NCI-H128 (cell line): Measurements from ENCODE around the gene CENPC.

ENCODE experiments used
- DNase-seq: peaks from one replicate; lab custom pipeline; 2025; ENCODE audit not compliant: unreplicated experiment; lab: John Stamatoyannopoulos, UW

The CENPC gene, protein sequence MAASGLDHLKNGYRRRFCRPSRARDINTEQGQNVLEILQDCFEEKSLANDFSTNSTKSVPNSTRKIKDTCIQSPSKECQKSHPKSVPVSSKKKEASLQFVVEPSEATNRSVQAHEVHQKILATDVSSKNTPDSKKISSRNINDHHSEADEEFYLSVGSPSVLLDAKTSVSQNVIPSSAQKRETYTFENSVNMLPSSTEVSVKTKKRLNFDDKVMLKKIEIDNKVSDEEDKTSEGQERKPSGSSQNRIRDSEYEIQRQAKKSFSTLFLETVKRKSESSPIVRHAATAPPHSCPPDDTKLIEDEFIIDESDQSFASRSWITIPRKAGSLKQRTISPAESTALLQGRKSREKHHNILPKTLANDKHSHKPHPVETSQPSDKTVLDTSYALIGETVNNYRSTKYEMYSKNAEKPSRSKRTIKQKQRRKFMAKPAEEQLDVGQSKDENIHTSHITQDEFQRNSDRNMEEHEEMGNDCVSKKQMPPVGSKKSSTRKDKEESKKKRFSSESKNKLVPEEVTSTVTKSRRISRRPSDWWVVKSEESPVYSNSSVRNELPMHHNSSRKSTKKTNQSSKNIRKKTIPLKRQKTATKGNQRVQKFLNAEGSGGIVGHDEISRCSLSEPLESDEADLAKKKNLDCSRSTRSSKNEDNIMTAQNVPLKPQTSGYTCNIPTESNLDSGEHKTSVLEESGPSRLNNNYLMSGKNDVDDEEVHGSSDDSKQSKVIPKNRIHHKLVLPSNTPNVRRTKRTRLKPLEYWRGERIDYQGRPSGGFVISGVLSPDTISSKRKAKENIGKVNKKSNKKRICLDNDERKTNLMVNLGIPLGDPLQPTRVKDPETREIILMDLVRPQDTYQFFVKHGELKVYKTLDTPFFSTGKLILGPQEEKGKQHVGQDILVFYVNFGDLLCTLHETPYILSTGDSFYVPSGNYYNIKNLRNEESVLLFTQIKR

DNA sequence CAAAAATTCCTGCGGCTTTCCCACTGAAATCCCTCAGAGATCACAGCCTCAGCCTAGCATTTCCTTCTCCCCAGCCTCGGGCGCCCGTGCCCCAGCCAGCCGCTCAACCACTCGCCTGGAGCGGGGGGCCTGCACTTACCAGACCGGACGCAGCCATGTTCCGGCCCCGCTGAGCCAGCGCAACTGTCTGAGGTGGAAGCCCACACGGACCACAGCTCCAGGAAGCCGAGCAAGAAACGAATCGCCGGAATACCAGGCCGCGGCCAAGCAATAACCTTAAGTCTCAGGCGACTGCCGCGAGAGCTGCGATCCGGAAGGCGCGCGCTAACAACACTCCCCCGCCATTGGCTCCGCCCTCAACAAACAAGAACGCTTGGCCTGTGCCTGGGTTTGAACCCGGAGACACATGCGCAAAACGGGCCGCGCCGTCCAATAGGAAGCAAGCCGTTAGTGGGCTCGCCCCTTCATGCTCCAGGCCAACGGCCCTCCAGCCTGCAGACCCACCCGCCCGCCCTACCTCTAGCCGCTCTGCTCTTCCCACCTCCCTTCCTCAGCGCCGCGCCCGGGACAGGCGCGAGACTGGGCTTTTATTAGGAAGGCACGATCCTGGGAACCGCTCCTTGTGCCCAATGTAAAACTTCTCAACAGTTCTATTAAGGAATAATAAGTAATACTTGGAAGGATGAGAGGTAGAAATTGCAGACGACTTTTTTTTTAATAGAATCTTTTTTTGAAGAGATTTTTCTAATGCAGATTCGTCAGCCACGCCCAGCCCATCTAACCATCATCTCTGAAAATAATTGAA lies at the start of gene CENPC:
CENPC (minus strand) TSS at position 305 of the 805 bp plus-strand sequence; CDS start at position 157, 148 bp downstream.
- DNase-seq, result peak; percentile 93

DNA sequence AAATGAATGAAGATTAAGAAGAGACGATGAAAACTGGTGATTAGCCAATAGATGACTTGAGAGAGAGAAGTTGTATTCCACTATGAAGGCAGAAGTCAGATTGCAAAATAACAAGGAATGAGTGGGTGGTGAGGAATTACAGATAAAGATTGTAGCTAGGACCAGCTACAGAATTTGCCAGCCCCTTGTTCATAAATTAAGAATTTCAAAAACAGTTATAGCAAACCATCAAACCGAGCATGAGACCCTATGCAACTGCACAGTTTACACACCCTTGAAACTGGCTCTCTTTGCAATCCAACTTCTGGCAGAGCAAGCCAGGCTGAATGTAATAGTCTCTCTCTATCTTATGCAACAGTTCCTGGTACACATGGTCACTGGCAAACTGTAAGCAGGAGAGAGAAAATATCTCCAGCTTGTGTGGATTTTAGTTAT lies 48.5 kb upstream of the CENPC start:
- DNase-seq, result no peak

DNA sequence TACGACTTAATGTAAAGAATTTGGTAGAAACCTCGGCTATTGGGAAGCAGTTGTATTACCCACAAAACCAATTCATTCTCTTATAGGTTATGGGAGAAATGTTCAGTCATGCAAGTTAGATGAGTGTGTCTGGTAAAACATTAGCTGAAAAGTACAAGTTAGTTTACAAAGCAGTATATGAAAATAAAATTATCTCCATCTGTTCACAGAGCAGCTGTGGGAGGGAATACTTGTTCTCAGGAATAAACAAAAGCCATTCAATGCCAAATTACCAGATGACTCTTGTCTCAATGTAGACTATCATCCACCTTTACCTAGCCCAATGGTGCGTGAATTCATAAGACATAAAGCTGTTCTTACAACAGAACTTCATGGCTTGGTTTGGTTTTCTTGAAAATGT lies 41.9 kb upstream of the CENPC start:
- no peak for DNase-seq

DNA sequence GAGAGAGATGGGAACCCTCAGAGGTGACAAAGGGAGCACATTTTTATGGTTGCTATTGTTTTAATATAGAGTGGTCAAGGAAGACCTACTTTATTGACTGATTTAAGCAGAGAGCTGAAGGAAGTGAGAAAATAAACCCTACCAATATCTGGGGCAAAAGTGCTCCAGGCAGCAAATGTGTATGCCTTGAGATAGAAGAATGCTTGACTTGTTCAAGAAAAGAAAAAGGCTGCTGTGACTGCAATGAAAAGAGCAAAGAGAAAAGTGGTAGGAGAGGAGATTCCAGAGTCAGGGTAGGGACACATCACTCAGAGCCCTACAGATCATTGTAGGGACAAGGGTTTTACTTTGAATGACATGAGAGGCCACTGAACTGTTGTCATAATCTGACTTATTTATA lies 39.2 kb upstream of the CENPC start:
- DNase-seq, result no peak

DNA sequence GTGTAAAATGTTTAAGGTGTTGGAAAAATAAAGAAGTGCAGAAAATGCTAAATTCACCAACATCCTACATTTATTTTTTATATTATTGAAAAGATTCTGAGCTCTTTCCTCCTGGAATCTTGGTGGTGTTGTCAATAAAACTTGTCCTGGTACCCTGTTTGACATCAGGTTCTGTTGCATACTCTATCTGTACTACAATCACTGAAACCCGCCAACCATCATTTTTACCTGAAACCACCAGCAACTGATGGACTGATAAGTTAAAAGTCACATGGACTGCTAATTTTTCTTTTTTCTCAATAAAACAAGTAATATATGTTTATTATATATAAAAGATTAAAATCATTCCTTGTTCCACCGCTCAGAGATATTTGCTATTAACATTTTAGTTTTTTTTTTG lies 36.6 kb upstream of the CENPC start:
- DNase-seq, result no peak

DNA sequence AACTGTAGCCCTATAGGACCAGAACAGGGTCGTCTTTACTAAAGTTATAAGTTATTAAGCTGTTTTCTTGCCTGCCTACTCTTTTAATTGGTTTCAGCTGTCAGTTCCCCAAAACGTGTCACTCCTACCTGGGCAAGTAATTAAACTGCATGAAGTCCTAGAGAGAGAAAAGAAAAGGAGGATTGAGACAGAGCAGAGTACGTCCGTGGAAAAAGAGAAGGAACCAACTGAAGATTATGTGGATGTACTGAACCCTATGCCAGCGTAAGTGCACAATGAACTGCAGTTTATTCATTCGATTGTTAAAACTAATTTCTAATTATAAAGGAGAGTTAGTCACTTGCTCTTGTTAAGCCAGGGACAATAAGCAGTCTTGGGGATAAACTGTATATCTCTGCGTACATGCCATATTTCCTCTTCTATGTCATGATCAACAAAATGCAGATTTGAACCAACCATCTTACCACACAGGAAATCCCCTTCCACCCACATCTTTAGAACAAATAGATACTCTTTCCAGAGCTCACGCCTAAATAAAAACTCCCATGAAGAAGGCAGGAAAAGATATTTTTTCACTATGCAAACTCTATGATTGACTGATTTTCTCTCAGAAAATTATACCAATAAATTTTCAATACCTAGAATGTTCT lies 36.0 kb upstream of the CENPC start:
- DNase-seq, result no peak

DNA sequence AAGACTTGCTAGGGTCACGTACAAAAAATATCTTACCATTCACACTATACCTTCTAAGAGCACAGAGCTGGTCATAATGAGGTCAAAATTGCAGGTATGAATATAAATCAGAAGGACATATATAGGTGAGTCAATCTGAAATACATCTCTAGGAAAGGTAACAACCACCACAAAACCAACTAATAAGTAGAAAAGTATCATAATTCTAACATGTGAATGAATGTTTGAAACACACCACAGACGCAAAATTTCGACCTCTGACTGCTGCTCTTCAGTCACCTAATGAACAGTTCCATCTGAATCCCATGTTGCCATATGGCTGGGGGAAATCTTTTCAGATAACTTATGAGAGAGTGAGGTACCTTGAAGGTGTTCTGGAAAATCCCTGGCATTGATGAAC lies 35.3 kb upstream of the CENPC start:
- no peak for DNase-seq

DNA sequence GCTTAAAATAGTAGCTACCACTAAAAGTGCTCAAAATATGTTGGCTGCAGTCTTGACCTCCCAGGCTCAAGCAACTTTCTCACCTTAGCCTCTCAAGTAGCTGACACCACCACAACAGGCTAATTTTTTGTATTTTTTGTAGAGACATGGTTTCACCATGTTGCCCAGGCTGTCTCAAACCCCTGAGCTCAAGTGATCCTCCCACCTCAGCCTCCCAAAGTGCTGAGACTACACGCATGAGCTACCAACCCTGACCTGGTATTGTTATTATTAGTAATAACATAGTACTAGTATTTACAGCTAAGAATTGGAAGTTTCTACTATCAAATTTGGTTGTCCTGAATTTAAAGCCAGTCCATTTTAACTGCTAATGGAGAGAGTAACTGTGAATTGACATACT lies 31.2 kb upstream of the CENPC start:
- no peak for DNase-seq

DNA sequence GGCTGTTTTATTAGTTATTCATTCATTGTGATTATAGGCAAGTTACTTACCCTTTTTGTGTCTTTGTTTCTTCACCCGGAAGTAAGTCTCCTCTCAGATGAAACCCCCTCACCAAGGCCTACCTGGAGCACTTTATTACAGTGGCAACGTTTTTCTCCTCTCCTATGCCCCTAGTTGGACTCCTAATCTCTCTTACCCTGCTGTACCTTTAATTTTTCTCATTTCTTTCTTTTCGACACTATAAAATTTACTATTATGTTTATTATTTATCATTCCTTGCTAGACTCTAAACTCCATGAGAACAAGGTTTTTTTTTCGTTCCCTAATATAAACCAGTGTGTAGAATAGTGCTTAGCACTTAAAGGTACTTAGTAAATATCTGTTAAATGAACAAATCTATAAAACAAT lies 30.8 kb upstream of the CENPC start:
- DNase-seq, result no peak

DNA sequence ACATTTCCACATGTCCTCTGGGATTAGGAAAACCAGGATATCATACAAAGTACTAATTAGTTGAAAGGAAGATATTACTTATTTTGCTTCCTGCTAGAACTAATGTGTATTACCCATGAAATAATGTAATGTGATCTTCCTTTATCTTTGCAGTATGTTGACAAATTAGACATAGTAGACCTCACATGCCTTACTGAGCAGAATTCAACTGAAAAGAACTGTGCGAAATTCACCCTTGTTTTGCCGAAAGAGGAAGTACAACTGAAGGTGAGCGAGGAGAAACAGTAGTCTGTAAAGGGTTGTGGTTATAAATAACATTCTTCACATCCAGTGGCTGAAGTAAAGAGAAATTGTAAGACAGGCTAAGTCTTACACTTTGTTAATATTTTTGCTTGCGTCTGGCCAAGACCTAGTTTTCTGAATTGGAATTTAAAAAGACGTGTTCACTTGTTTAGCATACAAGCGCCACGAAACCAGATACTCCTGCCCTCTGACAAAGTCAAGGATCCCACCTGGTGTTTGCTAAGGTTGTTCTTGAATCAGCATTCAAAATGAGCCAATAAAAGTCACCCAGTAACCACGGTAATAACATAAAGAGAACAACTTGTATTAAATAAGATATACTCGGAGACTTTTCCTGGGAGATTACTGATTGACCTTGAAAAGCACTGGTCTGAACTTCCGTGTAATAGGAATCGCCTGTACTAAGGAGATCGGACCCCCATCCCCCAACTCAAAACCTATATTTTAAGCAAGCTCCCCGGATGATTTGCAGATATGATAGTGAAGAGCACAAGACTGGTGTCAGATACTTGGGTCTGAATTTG lies 30.1 kb upstream of the CENPC start:
- no peak for DNase-seq

DNA sequence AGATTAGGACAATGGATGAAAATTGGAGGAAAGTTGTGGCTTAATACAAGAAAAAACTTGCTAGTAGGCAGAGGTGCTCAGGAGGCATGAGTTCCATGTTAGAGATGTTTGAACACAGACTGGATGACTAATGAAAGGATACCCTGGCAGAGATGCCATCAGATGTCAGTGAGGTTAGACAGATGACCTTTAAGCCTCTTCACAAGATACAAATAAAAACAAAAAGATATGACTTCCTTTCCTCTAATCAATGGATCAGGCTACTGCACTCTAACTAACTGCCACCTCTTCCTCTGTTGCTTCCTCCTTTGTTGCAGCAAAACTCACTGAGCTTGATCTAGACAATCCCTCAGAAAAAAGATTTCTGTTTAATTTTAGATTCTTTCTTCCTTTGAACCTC lies 27.9 kb upstream of the CENPC start:
- no peak for DNase-seq

DNA sequence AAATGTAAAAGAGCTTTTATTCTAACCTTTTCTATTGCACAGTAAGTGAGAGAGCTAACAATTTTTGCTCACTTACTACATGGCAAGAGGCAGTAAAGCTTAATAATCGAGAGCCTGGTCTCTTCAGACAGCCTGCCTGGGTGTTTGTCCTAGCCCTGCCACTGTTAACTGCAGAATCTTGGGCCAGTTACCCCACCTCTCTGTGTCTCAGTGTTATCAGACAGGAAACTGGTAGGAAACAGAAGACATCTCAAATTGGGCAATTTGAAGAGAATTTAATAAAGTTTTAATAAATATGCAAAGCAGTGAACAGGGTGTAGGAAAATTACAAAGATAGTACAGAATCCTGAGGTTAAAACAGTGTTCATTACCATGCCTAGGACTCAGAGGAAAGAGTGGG lies 26.7 kb upstream of the CENPC start:
- no peak for DNase-seq

DNA sequence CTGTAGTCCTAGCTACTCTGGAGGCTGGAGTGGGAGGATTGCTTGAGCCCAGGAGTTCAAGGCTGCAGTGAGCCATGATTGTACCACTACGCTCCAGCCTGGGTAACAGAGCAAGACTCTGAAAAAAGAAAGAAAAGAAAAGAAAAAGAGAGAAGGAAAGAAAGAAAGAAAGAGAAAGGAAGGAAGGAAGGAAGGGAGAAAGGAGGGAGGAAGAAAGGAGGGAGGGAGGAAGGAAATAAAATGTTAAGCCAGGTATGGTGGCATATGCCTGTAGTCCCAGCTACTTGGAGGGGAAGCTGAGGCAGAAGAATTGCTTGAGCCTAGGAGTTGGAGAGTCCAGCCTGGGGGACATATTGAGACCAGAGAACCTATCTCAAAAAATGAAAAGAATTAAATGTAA lies 25.2 kb upstream of the CENPC start:
- DNase-seq, result no peak

DNA sequence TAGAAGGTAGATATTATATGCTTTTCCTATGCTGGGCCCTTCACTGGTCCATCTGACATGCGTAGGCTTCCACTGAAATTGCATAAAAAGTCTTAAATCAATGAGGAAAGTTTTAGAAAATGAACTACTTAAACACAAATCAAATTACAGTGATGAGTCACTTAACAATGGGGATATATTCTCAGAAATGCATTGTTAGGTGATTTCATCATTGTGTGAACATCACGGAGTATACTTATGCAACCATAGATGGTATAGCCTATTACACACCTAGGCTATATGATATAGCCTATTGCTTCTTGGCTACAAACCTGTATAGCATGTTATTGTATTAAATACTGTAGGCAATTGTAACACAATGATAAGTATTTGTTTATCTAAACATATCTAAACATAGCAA lies 23.5 kb upstream of the CENPC start:
- no peak for DNase-seq

DNA sequence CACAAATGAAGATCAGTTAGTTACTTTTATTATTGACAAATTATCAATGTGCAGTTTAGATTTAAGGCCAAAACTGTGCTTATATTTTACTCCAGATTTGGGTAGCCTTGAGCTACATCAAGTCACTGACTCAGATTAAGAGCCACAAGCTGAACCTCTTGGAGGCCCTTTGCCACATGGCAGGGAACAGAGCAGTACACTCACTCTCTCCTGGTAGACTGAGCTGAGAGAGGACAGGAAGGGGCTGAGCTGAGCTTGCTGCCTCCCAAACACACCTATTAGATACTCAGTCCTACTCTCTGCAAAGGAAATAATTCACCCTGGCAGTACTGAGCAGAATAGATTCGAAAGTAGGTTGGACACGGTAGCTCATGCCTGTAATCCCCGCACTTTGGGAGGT lies 21.0 kb upstream of the CENPC start:
- DNase-seq, result no peak

DNA sequence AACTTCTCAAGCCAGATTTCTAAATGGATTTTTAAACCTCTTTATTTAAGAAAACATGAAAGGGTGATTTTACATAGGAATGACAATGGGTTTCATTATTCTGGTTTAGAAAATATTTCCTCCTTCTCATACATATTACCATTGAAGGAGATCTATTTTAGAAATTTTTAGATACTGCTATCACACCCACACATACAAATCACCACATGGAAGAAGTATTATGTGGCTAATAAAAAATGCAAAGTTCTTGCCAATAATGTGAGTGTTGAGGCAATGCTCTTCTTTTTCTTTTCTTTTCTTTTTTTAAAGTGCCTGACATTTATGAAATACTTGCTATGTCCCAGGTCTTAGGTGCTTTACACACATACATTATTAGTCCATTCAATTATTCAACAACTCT lies 20.0 kb upstream of the CENPC start:
- no peak for DNase-seq

DNA sequence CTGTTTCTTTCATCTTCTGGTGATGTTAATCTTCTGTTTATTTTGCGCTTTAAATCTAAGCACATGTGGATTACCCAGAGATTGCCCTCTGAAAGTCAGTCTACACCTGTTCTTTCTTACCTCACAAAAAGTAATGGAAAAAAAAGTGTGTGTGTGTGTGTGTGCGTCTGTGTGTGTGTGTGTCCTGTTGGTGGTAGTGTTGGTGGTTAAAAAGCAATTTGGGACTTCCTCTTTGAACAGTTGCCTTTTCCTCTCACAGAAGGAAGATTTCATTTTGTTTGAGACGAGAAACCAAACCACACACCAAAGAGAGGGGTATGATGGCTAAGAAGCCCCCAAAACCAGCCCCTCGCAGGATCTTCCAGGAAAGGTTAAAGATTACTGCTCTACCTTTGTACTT lies 13.2 kb upstream of the CENPC start, which contains the start of gene STAP1:
STAP1 (plus strand) TSS at position 235 of the 400 bp plus-strand sequence; CDS start at position 318, 83 bp downstream.
- no peak for DNase-seq

DNA sequence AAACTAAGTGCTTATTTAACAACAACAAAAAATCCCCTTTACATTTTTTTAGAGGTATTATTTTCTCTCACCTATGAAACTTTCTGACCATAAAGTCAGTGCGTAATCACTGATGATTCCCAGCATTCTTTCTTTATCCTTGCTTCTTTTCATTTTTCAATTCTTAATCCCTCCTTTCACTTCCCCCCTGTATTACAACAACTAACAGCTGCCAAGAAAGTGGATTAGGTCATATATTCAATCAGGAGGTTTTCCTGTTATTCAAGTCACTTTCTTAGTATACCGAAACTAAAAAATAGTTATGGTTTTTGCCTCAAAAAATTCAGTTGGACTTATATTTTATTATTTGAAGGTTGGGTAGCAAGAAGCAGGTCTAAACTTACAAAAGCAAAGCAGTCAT lies 11.1 kb upstream of the CENPC start:
- DNase-seq, result no peak

DNA sequence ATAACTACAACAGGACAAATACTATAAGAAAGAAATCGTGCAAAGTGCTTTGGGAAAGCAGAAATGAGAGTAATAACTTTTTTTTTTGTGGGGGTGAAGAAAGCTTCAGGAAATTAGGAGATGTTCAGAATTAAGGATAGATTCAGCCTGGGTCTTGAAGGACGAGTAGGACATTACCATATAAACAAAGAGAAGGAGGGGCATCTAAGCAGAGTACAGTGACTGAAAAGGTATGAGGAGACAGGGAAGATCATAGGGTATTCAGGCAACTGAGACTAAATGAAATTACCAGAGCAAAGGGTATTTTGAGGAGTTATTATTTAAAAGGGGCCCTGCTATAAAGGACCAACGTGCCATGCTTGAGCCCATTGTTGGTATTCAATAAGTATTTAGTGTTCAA lies 10.1 kb upstream of the CENPC start:
- no peak for DNase-seq

DNA sequence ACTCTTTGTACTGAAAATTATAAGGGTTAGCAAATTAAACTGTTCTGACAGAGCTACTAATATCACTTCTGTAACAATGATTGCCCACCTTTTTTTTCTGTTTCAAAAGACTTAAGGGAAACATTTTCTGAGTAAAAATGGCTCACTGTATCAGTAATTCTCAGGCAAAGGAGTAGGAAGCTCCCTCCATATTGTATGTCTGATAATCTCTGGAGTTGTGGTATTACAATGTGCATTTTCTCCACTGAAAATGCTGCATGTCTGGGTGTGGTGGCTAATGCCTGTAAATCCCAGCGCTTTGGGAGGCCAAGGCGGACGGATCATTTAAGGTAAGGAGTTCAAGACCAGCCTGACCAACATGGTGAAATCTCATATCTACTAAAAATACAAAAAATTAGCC lies 8.8 kb upstream of the CENPC start:
- no peak for DNase-seq
